HCT116 (cell line): ENCODE measurements around the gene ILRUN.

Source experiments
- EGR1 ChIP-seq: IDR thresholded peaks from 2 replicates; pipeline ENCODE4 v1.6.1; 2012; ENCODE audit warnings: low read depth
- ELF1 ChIP-seq: IDR thresholded peaks from 2 replicates; pipeline ENCODE4 v1.6.1; 2012; ENCODE audit warnings: low read depth, borderline replicate concordance
- EZH2 ChIP-seq: fragments of 200-600 bp; sonication (generic); IDR thresholded peaks from 2 replicates; pipeline ENCODE4 v1.6.1; 2017; ENCODE audit warnings: antibody characterized with exemption, mixed run types
- EZH2phosphoT487 ChIP-seq: fragments of 200-600 bp; IDR thresholded peaks from 2 replicates; pipeline ENCODE4 v1.6.1; 2018; ENCODE audit warnings: antibody characterized with exemption, borderline replicate concordance
- FOSL1 ChIP-seq: IDR thresholded peaks from 2 replicates; pipeline ENCODE4 v1.6.1; 2012; ENCODE audit warnings: low read depth
- JUND ChIP-seq: IDR thresholded peaks from 2 replicates; pipeline ENCODE4 v1.6.1; 2012
- POLR2A ChIP-seq: IDR thresholded peaks from 2 replicates; pipeline ENCODE4 v1.7.0; 2011; ENCODE audit warnings: borderline replicate concordance; ENCODE audit not compliant: insufficient read depth, insufficient read length; ENCODE audit errors: extremely low read depth
- POLR2AphosphoS5 ChIP-seq: IDR thresholded peaks from 2 replicates; pipeline ENCODE4 v1.6.1; 2011; ENCODE audit warnings: mild to moderate bottlenecking, low read depth, low read length, moderate library complexity
- REST ChIP-seq: IDR thresholded peaks from 2 replicates; pipeline ENCODE4 v1.6.1; 2012; ENCODE audit warnings: low read depth
- SRF ChIP-seq: IDR thresholded peaks from 2 replicates; pipeline ENCODE4 v1.6.1; 2012; ENCODE audit warnings: low read depth
- ZFX ChIP-seq: fragments of 450-650 bp; IDR thresholded peaks from 2 replicates; pipeline ENCODE4 v1.6.1; 2017
- ZNF274 ChIP-seq: fragments of 200-500 bp; sonication (Bioruptor generic); IDR thresholded peaks from 2 replicates; pipeline ENCODE4 v1.6.1; 2014; ENCODE audit warnings: mild to moderate bottlenecking, low read depth, low read length, inconsistent platforms
- TF ChIP-seq, protein P1 (sequence below): IDR thresholded peaks from 2 replicates; pipeline ENCODE4 v1.6.1; 2012
- TF ChIP-seq, protein P2 (sequence below), 3 experiments: fragments of 200-600 bp in 1 of 3; sonication (generic) in 1 of 3; IDR thresholded peaks in 2 of 3; conservative IDR thresholded peaks in 1 of 3; 2 replicates each; pipeline ENCODE4 v1.5.1; 2012 to 2017; ENCODE audit warnings: low read depth in 2 of 3, low read length in 2 of 3, antibody characterized with exemption in 1 of 3, borderline replicate concordance in 1 of 3, control low read depth in 1 of 3, mild to moderate bottlenecking in 1 of 3, mixed read lengths in 1 of 3, mixed run types in 1 of 3, moderate library complexity in 1 of 3; ENCODE audit not compliant: insufficient read depth in 1 of 3

DNA sequence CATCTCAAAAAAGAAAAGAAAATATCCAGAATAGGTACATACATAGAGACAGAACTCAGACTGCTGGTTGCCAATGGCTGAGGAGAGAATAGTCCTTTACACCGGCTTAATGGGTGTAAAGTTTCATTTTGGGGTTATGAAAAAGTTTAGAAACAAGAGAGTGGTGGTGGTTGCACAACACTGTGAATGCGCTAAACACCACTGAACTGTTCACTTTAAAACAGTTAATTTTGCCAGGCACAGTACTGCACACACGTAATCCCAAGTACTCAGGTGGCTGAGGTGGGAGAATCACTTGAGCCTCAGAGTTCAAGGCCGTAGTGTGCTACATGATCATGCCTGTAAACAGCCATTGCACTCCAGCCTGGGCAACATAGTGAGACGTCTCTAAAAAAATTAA is 7.6 kb downstream of the ILRUN start:
- TF ChIP-seq POLR2AphosphoS5 (no peak), EZH2phosphoT487 (no peak), EZH2 (no peak), REST (no peak), ZFX (no peak), FOSL1 (no peak), JUND (no peak), SRF (no peak), EGR1 (no peak), ZNF274 (no peak), ELF1 (no peak), POLR2A (no peak)
- TF ChIP-seq, protein P1, sequence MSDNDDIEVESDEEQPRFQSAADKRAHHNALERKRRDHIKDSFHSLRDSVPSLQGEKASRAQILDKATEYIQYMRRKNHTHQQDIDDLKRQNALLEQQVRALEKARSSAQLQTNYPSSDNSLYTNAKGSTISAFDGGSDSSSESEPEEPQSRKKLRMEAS, result no peak
- TF ChIP-seq, protein P2, sequence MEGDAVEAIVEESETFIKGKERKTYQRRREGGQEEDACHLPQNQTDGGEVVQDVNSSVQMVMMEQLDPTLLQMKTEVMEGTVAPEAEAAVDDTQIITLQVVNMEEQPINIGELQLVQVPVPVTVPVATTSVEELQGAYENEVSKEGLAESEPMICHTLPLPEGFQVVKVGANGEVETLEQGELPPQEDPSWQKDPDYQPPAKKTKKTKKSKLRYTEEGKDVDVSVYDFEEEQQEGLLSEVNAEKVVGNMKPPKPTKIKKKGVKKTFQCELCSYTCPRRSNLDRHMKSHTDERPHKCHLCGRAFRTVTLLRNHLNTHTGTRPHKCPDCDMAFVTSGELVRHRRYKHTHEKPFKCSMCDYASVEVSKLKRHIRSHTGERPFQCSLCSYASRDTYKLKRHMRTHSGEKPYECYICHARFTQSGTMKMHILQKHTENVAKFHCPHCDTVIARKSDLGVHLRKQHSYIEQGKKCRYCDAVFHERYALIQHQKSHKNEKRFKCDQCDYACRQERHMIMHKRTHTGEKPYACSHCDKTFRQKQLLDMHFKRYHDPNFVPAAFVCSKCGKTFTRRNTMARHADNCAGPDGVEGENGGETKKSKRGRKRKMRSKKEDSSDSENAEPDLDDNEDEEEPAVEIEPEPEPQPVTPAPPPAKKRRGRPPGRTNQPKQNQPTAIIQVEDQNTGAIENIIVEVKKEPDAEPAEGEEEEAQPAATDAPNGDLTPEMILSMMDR (IDR thresholded peaks at IDR 0.05 in 2 of 3, conservative IDR thresholded peaks at IDR 0.05 in 1 of 3; ENCODE audit: borderline replicate concordance in 1 of 3, insufficient read depth in 1 of 3, low read depth in 2 of 3, low read length in 2 of 3), result no peak
